Hepatocyte (in vitro differentiated cells): Measurements from ENCODE around the gene MLST8.

Source experiments
- CTCF ChIP-seq: fragments of 200-600 bp; sonication (generic); IDR thresholded peaks from 2 replicates; pipeline ENCODE4 v1.5.1; 2016; ENCODE audit warnings: antibody characterized with exemption, mild to moderate bottlenecking; ENCODE audit not compliant: poor library complexity
- EZH2 ChIP-seq: fragments of 200-600 bp; sonication (generic); IDR thresholded peaks from 2 replicates; pipeline ENCODE4 v1.6.1; 2016; ENCODE audit warnings: antibody characterized with exemption, mild to moderate bottlenecking, borderline replicate concordance
- EZH2phosphoT487 ChIP-seq: fragments of 200-600 bp; sonication (generic); IDR thresholded peaks from one replicate; pipeline ENCODE4 v1.6.1; 2018; ENCODE audit warnings: antibody characterized with exemption, mild to moderate bottlenecking, low read depth, moderate library complexity; ENCODE audit not compliant: unreplicated experiment, severe bottlenecking

GRCh38 chr16:2196162-2196980 lies 8.9 kb upstream of the MLST8 start, which contains the start of gene CASKIN1:
- no peak for TF ChIP-seq CTCF
- TF ChIP-seq EZH2, result no peak
- TF ChIP-seq EZH2phosphoT487, result no peak
